ENCODE data around the gene EIF1AY.

The EIF1AY gene, protein sequence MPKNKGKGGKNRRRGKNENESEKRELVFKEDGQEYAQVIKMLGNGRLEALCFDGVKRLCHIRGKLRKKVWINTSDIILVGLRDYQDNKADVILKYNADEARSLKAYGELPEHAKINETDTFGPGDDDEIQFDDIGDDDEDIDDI

DNA sequence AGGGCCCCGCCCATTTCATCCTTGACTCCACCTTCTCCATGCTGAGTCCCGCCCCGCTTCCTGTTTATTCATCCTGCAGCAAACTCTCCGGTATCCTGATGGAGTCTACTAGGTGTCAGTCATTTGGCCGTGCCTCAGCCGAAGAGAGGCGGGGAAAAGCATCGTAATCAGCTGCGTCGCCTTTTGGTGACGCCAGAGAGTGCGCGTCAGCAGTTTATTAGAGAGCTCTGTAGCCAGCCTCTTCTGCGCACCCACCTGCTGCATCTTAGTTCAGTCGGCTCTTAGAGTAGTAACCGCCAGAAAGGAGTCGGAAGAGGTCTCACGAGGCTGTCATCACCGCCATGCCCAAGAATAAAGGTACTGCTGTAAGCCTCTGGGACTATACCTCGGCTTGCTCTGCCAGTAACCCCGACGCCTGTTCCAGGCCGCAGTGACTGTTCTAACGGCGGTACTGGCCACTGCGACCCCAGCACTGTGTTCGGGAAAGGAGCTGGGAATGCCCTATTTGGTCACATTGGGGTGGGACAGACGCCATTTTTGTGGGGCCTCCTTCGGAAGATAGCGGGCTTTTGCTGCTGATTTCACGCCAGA is at the start of gene EIF1AY:
Gene EIF1AY, plus strand, starts transcription at position 246 of the 591 bp plus-strand sequence. Its CDS starts 96 bp downstream, at position 342.
- no peak for DNase-seq (ENCODE audit: low read depth)
- no peak for TF ChIP-seq CTCF (conservative IDR thresholded peaks at IDR 0.05; ENCODE audit: low read depth, low read length)
- H3K4me3 ChIP-seq (ENCODE audit: low read length): no peak within 1 kb of the TSS

GRCh38 chrY:20528435-20528834 is 47.1 kb upstream of the EIF1AY start:
- no peak overlapping the region for H3K4me3 ChIP-seq (ENCODE audit: low read length)
- DNase-seq (ENCODE audit: low read depth): no peak
- no peak for TF ChIP-seq CTCF (conservative IDR thresholded peaks at IDR 0.05; ENCODE audit: low read depth, low read length)

DNA sequence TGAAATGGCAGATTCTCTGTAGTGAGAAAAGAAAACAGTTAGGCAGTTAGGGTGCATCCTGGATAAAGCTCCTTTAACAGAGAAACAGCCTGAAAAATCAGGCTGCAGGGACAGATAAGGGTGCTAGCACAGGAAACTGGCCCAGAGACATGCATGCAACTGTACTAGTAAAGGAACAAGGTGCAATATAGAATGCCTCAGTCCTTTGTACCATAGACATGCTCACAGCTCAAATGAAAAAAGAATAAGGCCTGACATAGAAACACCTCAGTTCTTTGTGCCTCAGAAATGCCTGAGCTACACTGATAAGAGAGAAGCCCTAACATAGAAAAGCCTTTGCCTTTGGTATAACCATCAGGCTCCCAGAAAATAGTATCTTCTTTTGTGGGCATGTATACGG is 37.4 kb upstream of the EIF1AY start:
- DNase-seq (ENCODE audit: low read depth): no peak
- TF ChIP-seq CTCF (conservative IDR thresholded peaks at IDR 0.05; ENCODE audit: low read depth, low read length): no peak
- H3K4me3 ChIP-seq (ENCODE audit: low read length): no peak overlapping the region

DNA sequence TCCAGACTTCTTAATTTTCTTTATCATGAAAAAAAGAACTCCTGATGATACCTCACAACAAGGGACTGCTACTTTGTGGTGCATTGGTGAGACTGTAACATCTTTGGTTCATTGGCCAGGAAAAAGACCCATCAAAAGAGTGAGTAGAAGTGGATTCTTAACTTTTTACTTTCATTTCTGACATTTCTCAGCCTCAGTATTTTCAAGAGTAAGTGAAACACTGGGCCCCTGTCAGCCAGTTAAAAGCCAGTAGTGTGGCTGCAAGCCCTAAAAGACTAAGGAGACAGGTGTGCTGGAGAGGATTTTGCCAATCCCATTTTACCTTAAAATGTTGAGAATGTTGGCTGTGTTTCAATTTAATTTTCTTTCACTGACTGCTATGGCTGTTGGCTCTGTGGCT is 36.6 kb upstream of the EIF1AY start:
- H3K4me3 ChIP-seq (ENCODE audit: low read length): no peak overlapping the region
- DNase-seq (ENCODE audit: low read depth): no peak
- no peak for TF ChIP-seq CTCF (conservative IDR thresholded peaks at IDR 0.05; ENCODE audit: low read depth, low read length)

DNA sequence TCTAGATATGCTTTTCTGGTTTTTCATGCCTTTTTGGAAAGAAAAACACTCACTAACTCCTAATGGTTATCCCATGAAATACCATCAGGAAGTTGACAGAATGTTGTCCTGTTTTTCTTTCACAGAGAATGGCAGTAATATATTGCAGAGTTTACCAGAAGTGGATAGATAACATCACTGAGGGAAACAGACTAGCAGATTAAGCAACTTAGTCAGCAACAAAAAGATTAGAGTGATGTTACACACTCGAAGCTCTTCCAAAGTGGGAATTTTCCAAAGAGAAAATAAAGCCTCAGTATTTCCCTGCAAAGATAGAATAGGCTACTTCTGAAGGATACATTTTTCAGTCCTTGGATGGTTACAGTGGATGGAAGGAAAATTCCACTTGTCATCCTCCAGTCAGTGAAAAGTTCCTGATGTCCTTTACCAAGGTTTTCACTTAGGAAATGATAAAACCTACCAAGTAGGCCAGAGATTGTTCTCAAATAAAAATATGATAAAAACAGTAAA is 31.1 kb upstream of the EIF1AY start:
- no peak for TF ChIP-seq CTCF (conservative IDR thresholded peaks at IDR 0.05; ENCODE audit: low read depth, low read length)
- DNase-seq (ENCODE audit: low read depth): no peak

GRCh38 chrY:20546071-20546470 is 29.5 kb upstream of the EIF1AY start:
- no peak for TF ChIP-seq CTCF (conservative IDR thresholded peaks at IDR 0.05; ENCODE audit: low read depth, low read length)
- no peak for DNase-seq (ENCODE audit: low read depth)
- H3K4me3 ChIP-seq (ENCODE audit: low read length): no peak overlapping the region

More for the DNA sequence above, 31.1 kb upstream of the EIF1AY start:
- no peak overlapping the region for H3K4me3 ChIP-seq (ENCODE audit: low read length)

- DNase-seq (ENCODE audit: low read depth): no peak
- TF ChIP-seq CTCF (conservative IDR thresholded peaks at IDR 0.05; ENCODE audit: low read depth, low read length): no peak
- no peak overlapping the region for H3K4me3 ChIP-seq (ENCODE audit: low read length)
These were observed 26.3 kb upstream of the EIF1AY start for GRCh38 chrY:20549289-20549688.

All from retinal pigment epithelial cell (primary cell).